Panc1 (cell line): ENCODE data around the gene INO80D. TPM values are rescaled to one million over a fixed set of nuclear protein-coding genes. Genes with fewer than 3 reads are reported as not detected.

Source experiments
- ATAC-seq: fragments of 200-7000 bp; cut with Tn5 transposase; 2 replicates; pipeline ENCODE4 v1.9.1; 2020; ENCODE audit warnings: mild to moderate bottlenecking, moderate library complexity
- BruUV-seq: library from RNA; stranded (reverse); fragments of 400-500 nt; replicated peaks from 2 replicates; lab custom pipeline; 2021; lab: Mats Ljungman, UMichigan
- CTCF ChIA-PET: fragments of 300-600 bp; sonication (Branson Sonifier 250); formaldehyde crosslinking; loops from one replicate; lab custom pipeline; 2022; ENCODE audit warnings: antibody characterized with exemption; lab: Charles Lee
- POLR2A ChIA-PET: fragments of 300-600 bp; sonication (Branson Sonifier 250); formaldehyde crosslinking; loops from one replicate; lab custom pipeline; 2022; ENCODE audit warnings: antibody characterized with exemption; lab: Charles Lee
- DNase-seq: peaks from one replicate; pipeline ENCODE4 v3.0.0-alpha.2; 2010; ENCODE audit warnings: low read depth, low spot score
- H3K27ac ChIP-seq: 2 replicates; pipeline ENCODE4 v1.5.1; 2011; ENCODE audit warnings: mild to moderate bottlenecking, low read length, inconsistent platforms
- H3K27me3 ChIP-seq: fragments of 200-500 bp; sonication (Bioruptor generic); 2 replicates; pipeline ENCODE4 v1.6.0; 2014; ENCODE audit warnings: low read length, inconsistent platforms; ENCODE audit not compliant: control insufficient read depth, insufficient read depth
- H3K36me3 ChIP-seq: fragments of 200-500 bp; sonication (Bioruptor generic); 2 replicates; pipeline ENCODE4 v1.5.1; 2014; ENCODE audit warnings: inconsistent platforms, mild to moderate bottlenecking, low read length, moderate library complexity; ENCODE audit not compliant: control insufficient read depth, insufficient read depth
- H3K4me1 ChIP-seq: 2 replicates; pipeline ENCODE4 v1.5.1; 2011; ENCODE audit warnings: inconsistent platforms, mild to moderate bottlenecking, low read length, moderate library complexity; ENCODE audit not compliant: control insufficient read depth, insufficient read depth
- H3K4me3 ChIP-seq, 2 experiments: 2 replicates each; pipeline ENCODE4 v1.5.1; 2011 to 2012; ENCODE audit warnings: low read depth in 2 of 2, low read length in 2 of 2, mild to moderate bottlenecking in 2 of 2, inconsistent platforms in 1 of 2, moderate library complexity in 1 of 2
- H3K9me3 ChIP-seq: fragments of 200-500 bp; sonication (Bioruptor generic); 2 replicates; pipeline ENCODE4 v1.5.1; 2014; ENCODE audit warnings: low read depth, mild to moderate bottlenecking, inconsistent platforms, low read length, moderate library complexity; ENCODE audit not compliant: control insufficient read depth, insufficient read depth
- POLR2AphosphoS5 ChIP-seq: IDR thresholded peaks from 2 replicates; pipeline ENCODE4 v1.6.1; 2012; ENCODE audit warnings: mild to moderate bottlenecking, low read depth, low read length, moderate library complexity
- SIN3A ChIP-seq: IDR thresholded peaks from 2 replicates; pipeline ENCODE4 v1.6.1; 2012; ENCODE audit warnings: low read depth, mild to moderate bottlenecking, low read length, moderate library complexity, borderline replicate concordance; ENCODE audit not compliant: insufficient read depth
- TCF7L2 ChIP-seq: IDR thresholded peaks from 2 replicates; pipeline ENCODE4 v1.6.1; 2011; ENCODE audit warnings: mild to moderate bottlenecking, low read depth, low read length, inconsistent platforms
- in situ Hi-C: cut with HindIII; loops from 2 replicates; pipeline ENCODE4 v1.10.0; 2016; ENCODE audit warnings: low sequenced_read_pairs, low pct_unique_long_range_greater_than_20kb
- intact Hi-C: fragments of 100-400 bp; cut with micrococcal nuclease; formaldehyde crosslinking; loops from one replicate; pipeline ENCODE4 v1.10.0; 2022; ENCODE audit not compliant: unreplicated experiment
- total RNA-seq: library from RNA; stranded (reverse); gene quantifications from one replicate; pipeline ENCODE4 v1.2.1, GENCODE V29; 2021; ENCODE audit not compliant: unreplicated experiment
- TF ChIP-seq, protein P1 (sequence below): fragments of 450-650 bp; IDR thresholded peaks from 2 replicates; pipeline ENCODE4 v1.5.1; 2017; ENCODE audit warnings: mild to moderate bottlenecking
- TF ChIP-seq, protein P2 (sequence below), 2 experiments: IDR thresholded peaks; 2 replicates each; pipeline ENCODE4 v1.6.1; 2011 to 2012; ENCODE audit warnings: low read depth in 2 of 2, control low read depth in 1 of 2, low read length in 1 of 2, mild to moderate bottlenecking in 1 of 2, moderate library complexity in 1 of 2; ENCODE audit not compliant: insufficient read depth in 1 of 2

The INO80D gene
- total RNA-seq, 1 experiment from 2014 or later = 17.9 TPM

GRCh38 chr2:206001912-206002311 is 84.1 kb downstream of the INO80D start:
- DNase-seq = no peak
- ChIA-PET POLR2A (no interaction called here), CTCF (no interaction called here)
- TF ChIP-seq POLR2AphosphoS5 = no peak
- Histone ChIP-seq H3K9me3 (no peaks in the 10 kb centered on the region), H3K27ac (no peak overlapping the region), H3K4me1 (no peaks in the 10 kb centered on the region), H3K27me3 (no peaks in the 10 kb centered on the region), H3K4me3 (no peak overlapping the region), H3K36me3 (peaks cover 5% of the 10 kb centered on the region; the same call in 1 of the 2 replicates)
- in situ Hi-C loops (no loop called here), intact Hi-C loops (no loop called here)
- ATAC-seq = no peak
- no TSS peak for BruUV-seq

DNA sequence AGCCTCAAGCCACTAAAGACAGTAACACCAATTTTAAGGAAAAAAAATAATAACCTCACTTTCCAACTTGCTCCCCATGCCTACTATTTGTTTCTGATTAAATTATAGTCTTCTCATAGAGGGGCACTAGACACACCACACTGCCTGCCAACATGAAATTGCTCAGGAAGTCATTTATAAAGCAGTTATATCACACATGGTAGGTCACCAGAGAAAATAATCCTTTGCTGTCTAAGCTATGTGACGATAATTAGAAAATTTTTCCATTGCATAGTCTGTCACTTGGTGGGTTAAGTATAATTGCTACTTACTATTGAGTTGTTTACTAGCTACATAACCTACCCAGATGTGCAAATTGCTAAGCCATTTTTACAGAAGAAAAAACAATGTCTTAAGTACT is 85.2 kb downstream of the INO80D start:
- intact Hi-C loops (no loop called here), in situ Hi-C loops (no loop called here)
- ChIA-PET CTCF (no interaction called here), POLR2A (no interaction called here)
- H3K4me1 ChIP-seq = no peaks in the 10 kb centered on the region
- DNase-seq (no peak), ATAC-seq (no peak)
- H3K36me3 ChIP-seq = peaks cover 5% of the 10 kb centered on the region; the same call in 1 of the 2 replicates
- H3K27ac ChIP-seq = no peak overlapping the region
- H3K4me3 ChIP-seq = no peak overlapping the region
- H3K9me3 ChIP-seq = no peaks in the 10 kb centered on the region
- BruUV-seq = no TSS peak
- H3K27me3 ChIP-seq = no peaks in the 10 kb centered on the region
- TF ChIP-seq TCF7L2 = no peak
- no peak for TF ChIP-seq POLR2AphosphoS5
- TF ChIP-seq SIN3A = no peak
- TF ChIP-seq, protein P1, sequence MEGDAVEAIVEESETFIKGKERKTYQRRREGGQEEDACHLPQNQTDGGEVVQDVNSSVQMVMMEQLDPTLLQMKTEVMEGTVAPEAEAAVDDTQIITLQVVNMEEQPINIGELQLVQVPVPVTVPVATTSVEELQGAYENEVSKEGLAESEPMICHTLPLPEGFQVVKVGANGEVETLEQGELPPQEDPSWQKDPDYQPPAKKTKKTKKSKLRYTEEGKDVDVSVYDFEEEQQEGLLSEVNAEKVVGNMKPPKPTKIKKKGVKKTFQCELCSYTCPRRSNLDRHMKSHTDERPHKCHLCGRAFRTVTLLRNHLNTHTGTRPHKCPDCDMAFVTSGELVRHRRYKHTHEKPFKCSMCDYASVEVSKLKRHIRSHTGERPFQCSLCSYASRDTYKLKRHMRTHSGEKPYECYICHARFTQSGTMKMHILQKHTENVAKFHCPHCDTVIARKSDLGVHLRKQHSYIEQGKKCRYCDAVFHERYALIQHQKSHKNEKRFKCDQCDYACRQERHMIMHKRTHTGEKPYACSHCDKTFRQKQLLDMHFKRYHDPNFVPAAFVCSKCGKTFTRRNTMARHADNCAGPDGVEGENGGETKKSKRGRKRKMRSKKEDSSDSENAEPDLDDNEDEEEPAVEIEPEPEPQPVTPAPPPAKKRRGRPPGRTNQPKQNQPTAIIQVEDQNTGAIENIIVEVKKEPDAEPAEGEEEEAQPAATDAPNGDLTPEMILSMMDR = no peak
- TF ChIP-seq, protein P2, sequence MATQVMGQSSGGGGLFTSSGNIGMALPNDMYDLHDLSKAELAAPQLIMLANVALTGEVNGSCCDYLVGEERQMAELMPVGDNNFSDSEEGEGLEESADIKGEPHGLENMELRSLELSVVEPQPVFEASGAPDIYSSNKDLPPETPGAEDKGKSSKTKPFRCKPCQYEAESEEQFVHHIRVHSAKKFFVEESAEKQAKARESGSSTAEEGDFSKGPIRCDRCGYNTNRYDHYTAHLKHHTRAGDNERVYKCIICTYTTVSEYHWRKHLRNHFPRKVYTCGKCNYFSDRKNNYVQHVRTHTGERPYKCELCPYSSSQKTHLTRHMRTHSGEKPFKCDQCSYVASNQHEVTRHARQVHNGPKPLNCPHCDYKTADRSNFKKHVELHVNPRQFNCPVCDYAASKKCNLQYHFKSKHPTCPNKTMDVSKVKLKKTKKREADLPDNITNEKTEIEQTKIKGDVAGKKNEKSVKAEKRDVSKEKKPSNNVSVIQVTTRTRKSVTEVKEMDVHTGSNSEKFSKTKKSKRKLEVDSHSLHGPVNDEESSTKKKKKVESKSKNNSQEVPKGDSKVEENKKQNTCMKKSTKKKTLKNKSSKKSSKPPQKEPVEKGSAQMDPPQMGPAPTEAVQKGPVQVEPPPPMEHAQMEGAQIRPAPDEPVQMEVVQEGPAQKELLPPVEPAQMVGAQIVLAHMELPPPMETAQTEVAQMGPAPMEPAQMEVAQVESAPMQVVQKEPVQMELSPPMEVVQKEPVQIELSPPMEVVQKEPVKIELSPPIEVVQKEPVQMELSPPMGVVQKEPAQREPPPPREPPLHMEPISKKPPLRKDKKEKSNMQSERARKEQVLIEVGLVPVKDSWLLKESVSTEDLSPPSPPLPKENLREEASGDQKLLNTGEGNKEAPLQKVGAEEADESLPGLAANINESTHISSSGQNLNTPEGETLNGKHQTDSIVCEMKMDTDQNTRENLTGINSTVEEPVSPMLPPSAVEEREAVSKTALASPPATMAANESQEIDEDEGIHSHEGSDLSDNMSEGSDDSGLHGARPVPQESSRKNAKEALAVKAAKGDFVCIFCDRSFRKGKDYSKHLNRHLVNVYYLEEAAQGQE (IDR thresholded peaks at IDR 0.05; ENCODE audit: insufficient read depth in 1 of 2, low read depth in 2 of 2, low read length in 1 of 2) = no peak

GRCh38 chr2:205998583-205998982 is 87.4 kb downstream of the INO80D start:
- ChIA-PET POLR2A (no interaction called here), CTCF (no interaction called here)
- no TSS peak for BruUV-seq
- no peak for DNase-seq
- Histone ChIP-seq H3K4me3 (no peak overlapping the region), H3K27me3 (no peaks in the 10 kb centered on the region), H3K27ac (no peak overlapping the region), H3K36me3 (peaks cover 2% of the 10 kb centered on the region; the same call in 1 of the 2 replicates), H3K9me3 (no peaks in the 10 kb centered on the region), H3K4me1 (no peaks in the 10 kb centered on the region)
- no peak for ATAC-seq
- in situ Hi-C loops = no loop called here
- intact Hi-C loops = no loop called here
- TF ChIP-seq, protein P1 = no peak
- no peak for TF ChIP-seq SIN3A
- no peak for TF ChIP-seq TCF7L2
- no peak for TF ChIP-seq POLR2AphosphoS5
- TF ChIP-seq, protein P2 (IDR thresholded peaks at IDR 0.05; ENCODE audit: insufficient read depth in 1 of 2, low read depth in 2 of 2, low read length in 1 of 2) = no peak
